ENCODE measurements around the gene DENND2C. TPM values are rescaled to one million over a fixed set of nuclear protein-coding genes. Genes with fewer than 3 reads are reported as not detected.

The DENND2C gene
- total RNA-seq, 4 donors from 2014 or later = 0.80 to 2.5 (median 1.4) TPM

DNA sequence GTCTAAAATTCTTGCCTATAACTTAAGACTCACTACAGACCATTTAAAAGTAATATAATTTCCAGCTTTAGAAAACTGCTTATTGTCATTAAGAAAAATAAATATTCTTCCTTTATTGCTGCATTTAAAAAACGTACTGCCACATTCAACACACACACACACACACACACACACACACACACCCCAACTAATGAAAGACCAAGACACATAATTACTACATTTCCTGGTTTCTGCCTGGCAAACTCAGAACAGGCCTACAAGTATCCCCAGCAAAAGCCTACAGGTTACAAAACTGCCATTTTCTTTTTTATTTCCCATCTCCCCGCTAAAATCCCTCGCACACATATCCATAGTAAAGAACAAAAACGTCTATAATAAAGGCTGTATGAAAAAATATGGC lies 1.5 kb downstream of the DENND2C start:
- Histone ChIP-seq H3K4me3 (no peak overlapping the region), H3K27me3 (no peaks in the 10 kb centered on the region), H3K4me1 (peaks cover 0 to 16% (median 5%) of the 10 kb centered on the region in 4 donors), H3K27ac (no peak overlapping the region), H3K36me3 (no peaks in the 10 kb centered on the region), H3K9me3 (no peaks in the 10 kb centered on the region)
- no peak for DNase-seq
- 64 to 87% methylated on average over 4 of the region's 4 CpGs for WGBS, 2 donors (ENCODE audit: low coverage in 1 of 2)
- TF ChIP-seq, protein P1, sequence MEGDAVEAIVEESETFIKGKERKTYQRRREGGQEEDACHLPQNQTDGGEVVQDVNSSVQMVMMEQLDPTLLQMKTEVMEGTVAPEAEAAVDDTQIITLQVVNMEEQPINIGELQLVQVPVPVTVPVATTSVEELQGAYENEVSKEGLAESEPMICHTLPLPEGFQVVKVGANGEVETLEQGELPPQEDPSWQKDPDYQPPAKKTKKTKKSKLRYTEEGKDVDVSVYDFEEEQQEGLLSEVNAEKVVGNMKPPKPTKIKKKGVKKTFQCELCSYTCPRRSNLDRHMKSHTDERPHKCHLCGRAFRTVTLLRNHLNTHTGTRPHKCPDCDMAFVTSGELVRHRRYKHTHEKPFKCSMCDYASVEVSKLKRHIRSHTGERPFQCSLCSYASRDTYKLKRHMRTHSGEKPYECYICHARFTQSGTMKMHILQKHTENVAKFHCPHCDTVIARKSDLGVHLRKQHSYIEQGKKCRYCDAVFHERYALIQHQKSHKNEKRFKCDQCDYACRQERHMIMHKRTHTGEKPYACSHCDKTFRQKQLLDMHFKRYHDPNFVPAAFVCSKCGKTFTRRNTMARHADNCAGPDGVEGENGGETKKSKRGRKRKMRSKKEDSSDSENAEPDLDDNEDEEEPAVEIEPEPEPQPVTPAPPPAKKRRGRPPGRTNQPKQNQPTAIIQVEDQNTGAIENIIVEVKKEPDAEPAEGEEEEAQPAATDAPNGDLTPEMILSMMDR (IDR thresholded peaks at IDR 0.05) = no peak
- TF ChIP-seq POLR2AphosphoS5 (IDR thresholded peaks at IDR 0.05) = no peak
- TF ChIP-seq EP300 (IDR thresholded peaks at IDR 0.05; ENCODE audit: low read depth) = no peak
- in situ Hi-C loops (cut with MboI; ENCODE audit: low pct_ligation_motif_present in 1 of 4, low pct_unique_long_range_greater_than_20kb in 1 of 4, low sequenced_read_pairs in 3 of 4) = no loop called here
- intact Hi-C loops (cut with DNase I; ENCODE audit: low total_unique reads) = no loop called here

DNA sequence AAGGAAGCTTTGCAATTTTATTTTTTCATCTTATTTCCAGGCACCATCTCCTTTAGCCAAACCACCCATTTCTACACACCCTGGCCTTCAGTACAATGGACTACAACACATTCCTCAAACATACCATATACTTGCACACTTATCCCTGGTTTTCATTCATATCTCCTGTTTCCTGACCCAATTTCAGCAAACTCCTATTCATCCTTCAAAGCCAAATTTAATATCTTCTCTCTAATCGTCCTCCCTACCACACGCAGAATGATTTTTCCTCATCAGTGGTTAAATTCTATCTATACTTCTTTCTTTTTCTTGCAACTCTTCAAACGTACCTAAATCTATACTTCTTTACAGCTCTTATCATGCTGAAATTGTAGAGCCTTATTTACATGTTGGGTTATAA lies 2.9 kb downstream of the DENND2C start:
- TF ChIP-seq POLR2A (IDR thresholded peaks at IDR 0.05) (no peak), EP300 (IDR thresholded peaks at IDR 0.05; ENCODE audit: low read depth) (no peak), POLR2AphosphoS5 (IDR thresholded peaks at IDR 0.05) (no peak)
- TF ChIP-seq, protein P1 (IDR thresholded peaks at IDR 0.05) = no peak
- 85% methylated on average over 3 of the region's 3 CpGs for WGBS, 2 donors (ENCODE audit: low coverage in 1 of 2)
- peaks cover 0 to 16% (median 5%) of the 10 kb centered on the region in 4 donors for H3K4me1 ChIP-seq
- H3K27me3 ChIP-seq = no peaks in the 10 kb centered on the region
- intact Hi-C loops (cut with DNase I; ENCODE audit: low total_unique reads) = no loop called here
- no peak overlapping the region for H3K4me3 ChIP-seq
- H3K36me3 ChIP-seq = no peaks in the 10 kb centered on the region
- no peaks in the 10 kb centered on the region for H3K9me3 ChIP-seq
- in situ Hi-C loops (cut with MboI; ENCODE audit: low pct_ligation_motif_present in 1 of 4, low pct_unique_long_range_greater_than_20kb in 1 of 4, low sequenced_read_pairs in 3 of 4) = no loop called here
- no peak overlapping the region for H3K27ac ChIP-seq
- DNase-seq = no peak

DNA sequence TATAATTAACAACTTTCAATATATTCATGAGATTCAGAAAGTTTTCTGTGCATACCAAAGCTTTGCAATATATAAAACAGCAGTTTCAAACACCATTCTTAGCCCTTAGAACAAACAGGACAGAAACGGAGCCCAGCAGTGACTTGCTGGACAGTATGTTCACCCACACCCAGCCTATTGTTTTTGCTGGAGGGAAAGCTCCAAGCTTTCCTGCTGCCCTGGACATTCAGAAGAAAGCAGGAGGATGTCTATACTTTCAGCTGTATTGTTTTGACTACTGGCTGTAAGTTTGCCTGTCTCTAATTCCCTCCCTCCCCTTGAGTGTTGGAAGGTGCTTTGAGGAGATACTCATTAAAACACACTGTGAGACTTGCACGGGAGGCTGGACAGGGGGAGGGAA lies 9.6 kb downstream of the DENND2C start:
- no peak overlapping the region for H3K27ac ChIP-seq
- DNase-seq = no peak
- H3K9me3 ChIP-seq = no peaks in the 10 kb centered on the region
- no peaks in the 10 kb centered on the region for H3K27me3 ChIP-seq
- TF ChIP-seq POLR2AphosphoS5 (IDR thresholded peaks at IDR 0.05) (no peak), POLR2A (IDR thresholded peaks at IDR 0.05) (no peak), EP300 (IDR thresholded peaks at IDR 0.05; ENCODE audit: low read depth) (no peak)
- TF ChIP-seq, protein P1 (IDR thresholded peaks at IDR 0.05) = no peak
- no peaks in the 10 kb centered on the region for H3K4me1 ChIP-seq
- in situ Hi-C loops (cut with MboI; ENCODE audit: low pct_ligation_motif_present in 1 of 4, low pct_unique_long_range_greater_than_20kb in 1 of 4, low sequenced_read_pairs in 3 of 4) (no loop called here), intact Hi-C loops (cut with DNase I; ENCODE audit: low total_unique reads) (no loop called here)
- WGBS, 2 donors (ENCODE audit: low coverage in 1 of 2) = 45 to 57% methylated on average over 2 of the region's 2 CpGs
- H3K4me3 ChIP-seq = no peak overlapping the region
- H3K36me3 ChIP-seq = no peaks in the 10 kb centered on the region

DNA sequence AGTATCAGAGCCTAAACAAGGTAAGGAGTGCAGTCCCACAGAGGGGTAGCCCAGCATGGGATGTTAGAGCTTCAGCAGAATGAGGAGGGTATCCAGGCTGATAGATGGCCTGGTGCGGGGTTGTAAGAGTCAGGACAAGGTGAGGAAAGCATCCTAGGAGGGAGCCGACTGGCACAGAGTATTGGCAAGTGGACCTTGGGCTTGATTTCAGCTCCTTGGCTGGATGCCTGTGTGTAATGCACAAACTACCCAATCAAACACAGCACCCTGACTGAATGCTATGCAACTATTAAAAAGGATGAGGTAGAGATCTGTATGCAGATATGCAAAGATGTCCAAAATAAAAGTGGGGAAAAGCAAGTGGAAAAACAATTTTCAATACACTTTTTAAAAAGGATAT lies 18.0 kb downstream of the DENND2C start:
- in situ Hi-C loops (cut with MboI; ENCODE audit: low pct_ligation_motif_present in 1 of 4, low pct_unique_long_range_greater_than_20kb in 1 of 4, low sequenced_read_pairs in 3 of 4) (no loop called here), intact Hi-C loops (cut with DNase I; ENCODE audit: low total_unique reads) (no loop called here)
- no peaks in the 10 kb centered on the region for H3K27me3 ChIP-seq
- no peaks in the 10 kb centered on the region for H3K36me3 ChIP-seq
- 76 to 78% methylated on average over 2 of the region's 2 CpGs for WGBS, 2 donors (ENCODE audit: low coverage in 1 of 2)
- H3K4me3 ChIP-seq = no peak overlapping the region
- DNase-seq = no peak
- no peaks in the 10 kb centered on the region for H3K9me3 ChIP-seq
- no peak overlapping the region for H3K27ac ChIP-seq
- TF ChIP-seq POLR2AphosphoS5 (IDR thresholded peaks at IDR 0.05) (no peak), POLR2A (IDR thresholded peaks at IDR 0.05) (no peak)
- no peaks in the 10 kb centered on the region for H3K4me1 ChIP-seq

DNA sequence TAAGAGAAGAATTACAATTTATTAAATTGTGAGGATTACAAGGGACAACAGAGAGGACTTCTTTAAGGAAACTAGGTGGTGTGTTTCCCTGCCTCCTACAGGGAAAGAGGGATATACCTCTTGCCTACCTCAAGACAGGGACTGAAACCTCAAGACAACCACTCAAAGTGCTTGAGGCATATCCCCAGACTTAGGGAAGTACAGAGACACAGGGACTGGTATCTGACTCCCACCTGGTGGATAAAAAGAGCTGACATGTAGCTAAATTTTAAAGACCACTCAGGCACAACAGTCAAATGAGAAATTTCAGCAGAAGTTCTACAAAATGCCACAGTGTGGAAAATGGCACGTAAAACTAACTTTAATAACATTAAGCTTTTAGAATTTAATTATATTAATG lies 21.3 kb downstream of the DENND2C start:
- TF ChIP-seq POLR2AphosphoS5 (IDR thresholded peaks at IDR 0.05) (no peak), EP300 (IDR thresholded peaks at IDR 0.05; ENCODE audit: low read depth) (no peak), POLR2A (IDR thresholded peaks at IDR 0.05) (no peak)
- TF ChIP-seq, protein P1 (IDR thresholded peaks at IDR 0.05) = no peak
- Histone ChIP-seq H3K36me3 (no peaks in the 10 kb centered on the region), H3K4me3 (no peak overlapping the region), H3K27me3 (no peaks in the 10 kb centered on the region), H3K27ac (no peak overlapping the region), H3K9me3 (no peaks in the 10 kb centered on the region), H3K4me1 (no peaks in the 10 kb centered on the region)
- DNase-seq = no peak
- WGBS, 2 donors (ENCODE audit: low coverage in 1 of 2) = 98 to 100% methylated on average over 1 of the region's 1 CpG
- intact Hi-C loops (cut with DNase I; ENCODE audit: low total_unique reads) (no loop called here), in situ Hi-C loops (cut with MboI; ENCODE audit: low pct_ligation_motif_present in 1 of 4, low pct_unique_long_range_greater_than_20kb in 1 of 4, low sequenced_read_pairs in 3 of 4) (no loop called here)
